ENCODE data around the gene ZNF555. TPM values are rescaled to one million over a fixed set of nuclear protein-coding genes. Genes with fewer than 3 reads are reported as not detected.

The ZNF555 gene
- total and polyA plus RNA-seq, 2 of the 13 experiments (the other 11 are each of a cell fraction or from before 2014, with no cell fraction given) = 5.0 to 8.0 TPM

- no peak for TF ChIP-seq NFKBIZ (CRISPR knock-in tag; IDR thresholded peaks at IDR 0.05)
- TF ChIP-seq ZNF251 (CRISPR knock-in tag; IDR thresholded peaks at IDR 0.05) = no peak
- 0 out of 2 replicates have a peak, but pooled peaks have one; percentile 28 for TF ChIP-seq RBAK (CRISPR knock-in tag; IDR thresholded peaks at IDR 0.05)
- TF ChIP-seq ZNF33B (CRISPR knock-in tag; IDR thresholded peaks at IDR 0.05) = 0 out of 2 replicates have a peak, but pooled peaks have one; percentile 60
- peak; percentile 84 for TF ChIP-seq SAP130 (CRISPR knock-in tag; IDR thresholded peaks at IDR 0.05; ENCODE audit: low read depth)
- no peak for TF ChIP-seq ASH2L (IDR thresholded peaks at IDR 0.05; ENCODE audit: insufficient read length, low read depth, low read length)
- TF ChIP-seq RXRB (CRISPR knock-in tag; IDR thresholded peaks at IDR 0.05; ENCODE audit: borderline replicate concordance) = peak; percentile 19; the same call in 1 of the 2 replicates
- TF ChIP-seq MIXL1 (CRISPR knock-in tag; IDR thresholded peaks at IDR 0.05) = no peak
- no peak for TF ChIP-seq HNRNPUL1 (IDR thresholded peaks at IDR 0.05; ENCODE audit: low read depth, low read length)
- TF ChIP-seq TCF7 (IDR thresholded peaks at IDR 0.05; ENCODE audit: low read depth) = no peak
- TF ChIP-seq, protein P1, sequence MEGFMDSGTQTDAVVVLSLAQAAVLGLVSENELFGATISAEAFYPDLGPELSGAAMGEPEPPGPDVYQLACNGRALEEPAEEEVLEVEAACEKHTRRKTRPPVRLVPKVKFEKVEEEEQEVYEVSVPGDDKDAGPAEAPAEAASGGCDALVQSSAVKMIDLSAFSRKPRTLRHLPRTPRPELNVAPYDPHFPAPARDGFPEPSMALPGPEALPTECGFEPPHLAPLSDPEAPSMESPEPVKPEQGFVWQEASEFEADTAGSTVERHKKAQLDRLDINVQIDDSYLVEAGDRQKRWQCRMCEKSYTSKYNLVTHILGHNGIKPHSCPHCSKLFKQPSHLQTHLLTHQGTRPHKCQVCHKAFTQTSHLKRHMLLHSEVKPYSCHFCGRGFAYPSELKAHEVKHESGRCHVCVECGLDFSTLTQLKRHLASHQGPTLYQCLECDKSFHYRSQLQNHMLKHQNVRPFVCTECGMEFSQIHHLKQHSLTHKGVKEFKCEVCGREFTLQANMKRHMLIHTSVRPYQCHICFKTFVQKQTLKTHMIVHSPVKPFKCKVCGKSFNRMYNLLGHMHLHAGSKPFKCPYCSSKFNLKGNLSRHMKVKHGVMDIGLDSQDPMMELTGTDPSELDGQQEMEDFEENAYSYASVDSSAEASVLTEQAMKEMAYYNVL (CRISPR knock-in tag; IDR thresholded peaks at IDR 0.05; ENCODE audit: borderline replicate concordance) = peak; percentile 81; the same call in 1 of the 2 replicates
- no peak; the same call in 1 of the 2 replicates for TF ChIP-seq ZNF639 (CRISPR knock-in tag; conservative IDR thresholded peaks at IDR 0.05)
- TF ChIP-seq ZNF777 (CRISPR knock-in tag; IDR thresholded peaks at IDR 0.05) = peak; percentile 46; the same call in 1 of the 2 replicates
- TF ChIP-seq PITX1 (CRISPR knock-in tag; IDR thresholded peaks at IDR 0.05) = peak; percentile 41; the same call in 1 of the 2 replicates
- TF ChIP-seq GTF2F1 (IDR thresholded peaks at IDR 0.05; ENCODE audit: low read length) = no peak
- no peak for TF ChIP-seq ZNF468 (CRISPR knock-in tag; IDR thresholded peaks at IDR 0.05)
- TF ChIP-seq, protein P2, sequence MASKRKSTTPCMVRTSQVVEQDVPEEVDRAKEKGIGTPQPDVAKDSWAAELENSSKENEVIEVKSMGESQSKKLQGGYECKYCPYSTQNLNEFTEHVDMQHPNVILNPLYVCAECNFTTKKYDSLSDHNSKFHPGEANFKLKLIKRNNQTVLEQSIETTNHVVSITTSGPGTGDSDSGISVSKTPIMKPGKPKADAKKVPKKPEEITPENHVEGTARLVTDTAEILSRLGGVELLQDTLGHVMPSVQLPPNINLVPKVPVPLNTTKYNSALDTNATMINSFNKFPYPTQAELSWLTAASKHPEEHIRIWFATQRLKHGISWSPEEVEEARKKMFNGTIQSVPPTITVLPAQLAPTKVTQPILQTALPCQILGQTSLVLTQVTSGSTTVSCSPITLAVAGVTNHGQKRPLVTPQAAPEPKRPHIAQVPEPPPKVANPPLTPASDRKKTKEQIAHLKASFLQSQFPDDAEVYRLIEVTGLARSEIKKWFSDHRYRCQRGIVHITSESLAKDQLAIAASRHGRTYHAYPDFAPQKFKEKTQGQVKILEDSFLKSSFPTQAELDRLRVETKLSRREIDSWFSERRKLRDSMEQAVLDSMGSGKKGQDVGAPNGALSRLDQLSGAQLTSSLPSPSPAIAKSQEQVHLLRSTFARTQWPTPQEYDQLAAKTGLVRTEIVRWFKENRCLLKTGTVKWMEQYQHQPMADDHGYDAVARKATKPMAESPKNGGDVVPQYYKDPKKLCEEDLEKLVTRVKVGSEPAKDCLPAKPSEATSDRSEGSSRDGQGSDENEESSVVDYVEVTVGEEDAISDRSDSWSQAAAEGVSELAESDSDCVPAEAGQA (IDR thresholded peaks at IDR 0.05; ENCODE audit: low read depth) = 0 out of 2 replicates have a peak, but pooled peaks have one; percentile 18
- TF ChIP-seq, protein P2 (CRISPR knock-in tag; IDR thresholded peaks at IDR 0.05; ENCODE audit: borderline replicate concordance) = peak; percentile 78; the same call in 1 of the 2 replicates
- TF ChIP-seq SRY (CRISPR knock-in tag; IDR thresholded peaks at IDR 0.05) = peak; percentile 89
- TF ChIP-seq ZNF7 (CRISPR knock-in tag; IDR thresholded peaks at IDR 0.05) = no peak
- TF ChIP-seq ZNF343 (CRISPR knock-in tag; IDR thresholded peaks at IDR 0.05) = peak; percentile 93
These were observed at the start of gene ZNF555 (continued) for GRCh38 chr19:2840794-2841791.
